Measurements from ENCODE around the gene INAFM2.
A peak's percentile ranks its signal among the peaks of the same experiment; 100 is the strongest.

The INAFM2 gene

GRCh38 chr15:40352281-40352901 lies 28.9 kb downstream of the INAFM2 start:
- no peak for TF ChIP-seq CTCF (IDR thresholded peaks at IDR 0.05; ENCODE audit: low read depth, low read length)
- no peak overlapping the region for H3K4me3 ChIP-seq (ENCODE audit: low read depth, low read length)

GRCh38 chr15:40353697-40354096 lies 30.2 kb downstream of the INAFM2 start:
- TF ChIP-seq CTCF (IDR thresholded peaks at IDR 0.05; ENCODE audit: low read depth, low read length): no peak
- no peak overlapping the region for H3K4me3 ChIP-seq (ENCODE audit: low read depth, low read length)

GRCh38 chr15:40354408-40355171 lies 31.1 kb downstream of the INAFM2 start:
- TF ChIP-seq CTCF (IDR thresholded peaks at IDR 0.05; ENCODE audit: low read depth, low read length): peak; percentile 59
- H3K4me3 ChIP-seq (ENCODE audit: low read depth, low read length): no peak overlapping the region

- TF ChIP-seq CTCF (IDR thresholded peaks at IDR 0.05; ENCODE audit: low read depth, low read length): no peak
Observed at GRCh38 chr15:40355976-40356585, 32.6 kb downstream of the INAFM2 start.

GRCh38 chr15:40357246-40357645 lies 33.8 kb downstream of the INAFM2 start:
- no peak overlapping the region for H3K4me3 ChIP-seq (ENCODE audit: low read depth, low read length)
- TF ChIP-seq CTCF (IDR thresholded peaks at IDR 0.05; ENCODE audit: low read depth, low read length): no peak

More at GRCh38 chr15:40355976-40356585, 32.6 kb downstream of the INAFM2 start:
- no peak overlapping the region for H3K4me3 ChIP-seq (ENCODE audit: low read depth, low read length)

- H3K4me3 ChIP-seq (ENCODE audit: low read depth, low read length): peak within 1 kb of the TSS; percentile 50
- TF ChIP-seq CTCF (IDR thresholded peaks at IDR 0.05; ENCODE audit: low read depth, low read length): no peak
Observed at GRCh38 chr15:40357723-40358470, 34.4 kb downstream of the INAFM2 start, which contains the start of gene DISP2. Gene DISP2, plus strand, starts transcription at chr15:40358219. Its CDS starts 103 bp downstream, at chr15:40358322.

Measured in WI38 (cell line).